ENCODE data around the gene FUT7. TPM values are rescaled to one million over a fixed set of nuclear protein-coding genes. Genes with fewer than 3 reads are reported as not detected.

FUT7 gene
- total RNA-seq, 1 experiment from 2014 or later = not detected

- H3K27ac Mint-ChIP-seq = no peak overlapping the region
- peaks cover 2% of the 10 kb centered on the region for H3K23me2 ChIP-seq (ENCODE audit: insufficient read length, low read depth, low read length, poor library complexity, severe bottlenecking)
These were observed 48.1 kb downstream of the FUT7 start for GRCh38 chr9:136983656-136984314.

More at GRCh38 chr9:136983656-136984314, 48.1 kb downstream of the FUT7 start:
- Histone ChIP-seq H3K4me2 (ENCODE audit: insufficient read depth, insufficient read length, low read length) (no peak overlapping the region), H3K79me2 (ENCODE audit: insufficient read depth, low read length) (no peaks in the 10 kb centered on the region), H2AFZ (ENCODE audit: low read length) (no peak overlapping the region), H3K4me1 (ENCODE audit: insufficient read depth, low read length) (no peaks in the 10 kb centered on the region; the same call in 1 of the 2 replicates), H3K79me1 (ENCODE audit: insufficient read depth, low read depth, low read length, poor library complexity, severe bottlenecking) (no peaks in the 10 kb centered on the region), H4K20me1 (ENCODE audit: control insufficient read depth, insufficient read depth, insufficient read length) (no peaks in the 10 kb centered on the region), H3K4ac (ENCODE audit: low read depth, low read length) (no peak overlapping the region), H3K9ac (ENCODE audit: extremely low read depth, insufficient read length, low read length) (no peak overlapping the region), H2BK20ac (ENCODE audit: low read depth, low read length, poor library complexity, severe bottlenecking) (no peak overlapping the region), H2BK15ac (ENCODE audit: low read depth, low read length) (no peak overlapping the region), H3K56ac (ENCODE audit: insufficient read length, low read depth, low read length) (no peak overlapping the region), H2BK12ac (ENCODE audit: insufficient read length, low read depth, low read length) (no peak overlapping the region), H2BK5ac (ENCODE audit: insufficient read length, low read length) (no peak overlapping the region), H3K27me3 (ENCODE audit: insufficient read depth, low read length) (no peaks in the 10 kb centered on the region), H3K14ac (ENCODE audit: insufficient read depth, low read length) (no peak overlapping the region), H2BK120ac (ENCODE audit: low read depth, low read length, poor library complexity, severe bottlenecking) (no peak overlapping the region), H3K9me3 (ENCODE audit: control insufficient read depth, low read depth, low read length) (no peaks in the 10 kb centered on the region), H4K5ac (ENCODE audit: insufficient read length, low read depth, low read length) (no peak overlapping the region), H3K27ac (ENCODE audit: insufficient read length, low read depth, low read length) (no peak overlapping the region), H2AK5ac (ENCODE audit: insufficient read length, low read length) (no peak overlapping the region), H4K8ac (replicated peaks; ENCODE audit: insufficient read length, low read depth, low read length) (no peak overlapping the region), H3K18ac (ENCODE audit: insufficient read length, low read depth, low read length) (no peak overlapping the region), H3K23ac (ENCODE audit: insufficient read length, low read depth, low read length) (no peak overlapping the region), H3T11ph (ENCODE audit: low read length) (no peak overlapping the region), H4K91ac (ENCODE audit: insufficient read length, low read depth, low read length) (no peak overlapping the region)
- no peak overlapping the region; a peak in 1 of 5 replicates for H3K4me3 Mint-ChIP-seq
- no peak for DNase-seq
- TF ChIP-seq, protein P1, sequence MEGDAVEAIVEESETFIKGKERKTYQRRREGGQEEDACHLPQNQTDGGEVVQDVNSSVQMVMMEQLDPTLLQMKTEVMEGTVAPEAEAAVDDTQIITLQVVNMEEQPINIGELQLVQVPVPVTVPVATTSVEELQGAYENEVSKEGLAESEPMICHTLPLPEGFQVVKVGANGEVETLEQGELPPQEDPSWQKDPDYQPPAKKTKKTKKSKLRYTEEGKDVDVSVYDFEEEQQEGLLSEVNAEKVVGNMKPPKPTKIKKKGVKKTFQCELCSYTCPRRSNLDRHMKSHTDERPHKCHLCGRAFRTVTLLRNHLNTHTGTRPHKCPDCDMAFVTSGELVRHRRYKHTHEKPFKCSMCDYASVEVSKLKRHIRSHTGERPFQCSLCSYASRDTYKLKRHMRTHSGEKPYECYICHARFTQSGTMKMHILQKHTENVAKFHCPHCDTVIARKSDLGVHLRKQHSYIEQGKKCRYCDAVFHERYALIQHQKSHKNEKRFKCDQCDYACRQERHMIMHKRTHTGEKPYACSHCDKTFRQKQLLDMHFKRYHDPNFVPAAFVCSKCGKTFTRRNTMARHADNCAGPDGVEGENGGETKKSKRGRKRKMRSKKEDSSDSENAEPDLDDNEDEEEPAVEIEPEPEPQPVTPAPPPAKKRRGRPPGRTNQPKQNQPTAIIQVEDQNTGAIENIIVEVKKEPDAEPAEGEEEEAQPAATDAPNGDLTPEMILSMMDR (conservative IDR thresholded peaks at IDR 0.05) = no peak
- peaks cover 4% of the 10 kb centered on the region for H3K27me3 Mint-ChIP-seq (ENCODE audit: low read depth)
- peaks cover 0 to 8% of the 10 kb centered on the region in 2 experiments; a peak in 2 of 4 replicates for H3K4me1 Mint-ChIP-seq
- no peaks in the 10 kb centered on the region for H3K9me3 Mint-ChIP-seq
- WGBS (ENCODE audit: extremely low coverage, insufficient read length, low lambda C conversion rate) = no CpG with 5 or more reads among the region's 11 CpGs
- H3K36me3 Mint-ChIP-seq (ENCODE audit: insufficient read depth in 1 of 3, low read depth in 3 of 3) = peaks cover 0 to 3% (median 0%) of the 10 kb centered on the region in 3 experiments; a peak in 1 of 7 replicates

All from H9 (cell line).